Neuronal stem cell (in vitro differentiated cells): ENCODE results near the gene PLEKHA6.

Experiments used
- DNase-seq: peaks from one replicate; pipeline ENCODE4 v3.0.0-alpha.2; 2013; ENCODE audit warnings: low spot score
- H2AFZ ChIP-seq: one replicate; pipeline ENCODE4 v1.6.1; 2013; ENCODE audit warnings: mild to moderate bottlenecking, low read length, inconsistent platforms
- H2AK5ac ChIP-seq: 2 replicates; pipeline ENCODE4 v1.6.1; 2013; ENCODE audit warnings: low read depth, mild to moderate bottlenecking, inconsistent platforms, low read length, moderate library complexity, mixed read lengths
- H2BK120ac ChIP-seq: 2 replicates; pipeline ENCODE4 v1.6.1; 2013; ENCODE audit warnings: low read depth, mild to moderate bottlenecking, inconsistent platforms, low read length, moderate library complexity, mixed read lengths
- H2BK12ac ChIP-seq: one replicate; pipeline ENCODE4 v1.6.1; 2013; ENCODE audit warnings: low read length, inconsistent platforms
- H2BK15ac ChIP-seq: 2 replicates; pipeline ENCODE4 v1.6.1; 2013; ENCODE audit warnings: mild to moderate bottlenecking, low read length, inconsistent platforms, mixed read lengths
- H2BK5ac ChIP-seq: one replicate; pipeline ENCODE4 v1.6.1; 2013; ENCODE audit warnings: inconsistent platforms, mild to moderate bottlenecking, low read length, moderate library complexity
- H3K14ac ChIP-seq: one replicate; pipeline ENCODE4 v1.6.1; 2013; ENCODE audit warnings: low read length, inconsistent platforms
- H3K18ac ChIP-seq: 2 replicates; pipeline ENCODE4 v1.6.1; 2013; ENCODE audit warnings: low read length, inconsistent platforms
- H3K23ac ChIP-seq: 2 replicates; pipeline ENCODE4 v1.6.1; 2013; ENCODE audit warnings: low read depth, mild to moderate bottlenecking, mixed read lengths, low read length, inconsistent platforms; ENCODE audit not compliant: poor library complexity
- H3K27ac ChIP-seq: replicated peaks from 3 replicates; pipeline ENCODE4 v1.5.1; 2013; ENCODE audit warnings: low read length, inconsistent platforms
- H3K27me3 ChIP-seq, 3 experiments: 2 replicates each; pipeline ENCODE4 v1.6.1; 2013; ENCODE audit warnings: low read length in 3 of 3, mild to moderate bottlenecking in 2 of 3, inconsistent platforms in 1 of 3, low read depth in 1 of 3, mixed read lengths in 1 of 3, moderate library complexity in 1 of 3; ENCODE audit not compliant: control insufficient read depth in 3 of 3, insufficient read depth in 3 of 3
- H3K36me3 ChIP-seq, 2 donors: replicated peaks in 1 of 2; 2 replicates each; pipeline ENCODE4 v1.6.1; 2013; ENCODE audit warnings: low read length in 2 of 2; ENCODE audit not compliant: control insufficient read depth in 2 of 2, insufficient read depth in 2 of 2
- H3K4ac ChIP-seq: 2 replicates; pipeline ENCODE4 v1.6.1; 2013; ENCODE audit warnings: inconsistent platforms, mild to moderate bottlenecking, low read length, moderate library complexity
- H3K4me1 ChIP-seq, 2 donors: 1 replicate in 1 of 2; 2 replicates in 1 of 2; pipeline ENCODE4 v1.6.1; 2013; ENCODE audit warnings: low read length in 2 of 2, low read depth in 1 of 2; ENCODE audit not compliant: control insufficient read depth in 2 of 2, insufficient read depth in 1 of 2
- H3K4me2 ChIP-seq: one replicate; pipeline ENCODE4 v1.6.1; 2013; ENCODE audit warnings: mild to moderate bottlenecking, low read length, inconsistent platforms; ENCODE audit not compliant: insufficient read depth, poor library complexity, severe bottlenecking
- H3K4me3 ChIP-seq, 2 donors: 2 replicates each; pipeline ENCODE4 v1.5.1; 2013; ENCODE audit warnings: low read length in 2 of 2, mild to moderate bottlenecking in 2 of 2, inconsistent platforms in 1 of 2, moderate library complexity in 1 of 2
- H3K79me1 ChIP-seq: one replicate; pipeline ENCODE4 v1.6.1; 2013; ENCODE audit warnings: low read depth, mild to moderate bottlenecking, inconsistent platforms, low read length, moderate library complexity
- H3K9ac ChIP-seq: one replicate; pipeline ENCODE4 v1.6.1; 2013; ENCODE audit warnings: mild to moderate bottlenecking, low read depth, low read length, inconsistent platforms; ENCODE audit not compliant: poor library complexity
- H3K9me3 ChIP-seq, 2 donors: replicated peaks in 1 of 2; 2 replicates each; pipeline versions ENCODE3 to v1.6.1; 2013; ENCODE audit warnings: low read length in 2 of 2, mild to moderate bottlenecking in 2 of 2, inconsistent platforms in 1 of 2, low read depth in 1 of 2, mixed read lengths in 1 of 2, moderate library complexity in 1 of 2; ENCODE audit not compliant: control insufficient read depth in 2 of 2, insufficient read depth in 1 of 2
- H4K8ac ChIP-seq: one replicate; pipeline ENCODE4 v1.6.1; 2013; ENCODE audit warnings: low read depth, mild to moderate bottlenecking, inconsistent platforms, low read length, moderate library complexity
- H4K91ac ChIP-seq: one replicate; pipeline ENCODE4 v1.6.1; 2013; ENCODE audit warnings: low read length, low read depth, mild to moderate bottlenecking, inconsistent platforms; ENCODE audit not compliant: poor library complexity
- WGBS, 2 donors: extraction: QIAGEN DNeasy Blood & Tissue Kit; methylation state at CpG; one replicate each; pipeline ENCODE4 v1.1.7; 2013; ENCODE audit warnings: missing lambda C conversion rate in 2 of 2, mixed read lengths in 1 of 2; ENCODE audit not compliant: insufficient read length in 2 of 2, insufficient replicate concordance in 1 of 2; ENCODE audit errors: extremely low coverage in 2 of 2; 5-methylcytosine and 5-hydroxymethylcytosine counted together

Gene PLEKHA6

DNA sequence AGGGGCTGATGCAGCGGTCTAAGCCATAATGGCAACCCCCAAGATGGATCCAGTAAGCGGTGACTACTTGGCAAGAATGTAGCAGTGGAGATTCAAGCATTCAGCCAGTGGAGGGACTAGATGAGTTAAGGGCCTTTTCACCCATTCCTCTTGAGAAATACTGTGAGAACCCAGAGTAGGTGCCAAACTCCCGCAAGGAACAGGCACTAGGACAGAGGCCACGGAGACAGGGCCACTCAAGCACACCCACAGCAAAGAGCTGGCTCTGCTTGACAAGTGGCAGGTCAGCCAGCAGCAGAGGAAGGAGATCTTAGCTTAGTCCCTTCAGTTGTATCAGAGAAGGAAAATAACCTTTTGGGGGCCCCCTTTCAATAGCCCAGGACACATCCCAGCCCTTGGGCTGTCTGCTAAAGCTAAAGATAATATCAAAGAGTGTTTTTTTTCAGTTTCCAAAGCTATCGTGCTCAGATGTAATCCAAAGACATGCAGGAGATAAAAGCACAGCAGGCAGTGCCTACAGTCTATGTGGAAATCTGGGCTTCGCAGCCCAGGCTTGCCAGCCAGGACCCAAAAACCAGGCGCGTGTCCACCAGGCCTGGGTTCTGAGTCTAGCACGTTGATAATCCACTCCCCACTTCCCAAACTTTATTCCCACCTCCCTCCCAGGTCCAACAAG, 83.9 kb downstream of the PLEKHA6 start:
- Histone ChIP-seq H2BK120ac (no peak overlapping the region), H4K8ac (no peak overlapping the region), H3K36me3 (peaks cover 0 to 33% of the 10 kb centered on the region in 2 donors), H3K14ac (no peak overlapping the region), H3K79me1 (no peaks in the 10 kb centered on the region), H3K9me3 (no peaks in the 10 kb centered on the region), H4K91ac (no peak overlapping the region), H3K4me2 (no peak overlapping the region), H3K9ac (no peak overlapping the region), H3K4ac (no peak overlapping the region), H2BK12ac (no peak overlapping the region), H2AK5ac (no peak overlapping the region), H3K27ac (no peak overlapping the region), H2BK5ac (no peak overlapping the region), H3K27me3 (no peaks in the 10 kb centered on the region), H3K4me3 (no peak overlapping the region), H2AFZ (no peak overlapping the region), H3K18ac (no peak overlapping the region), H3K4me1 (peaks cover 12 to 13% of the 10 kb centered on the region in 2 donors), H2BK15ac (peak overlapping the region; percentile 34), H3K23ac (no peak overlapping the region)
- WGBS, 2 donors = no CpG with 5 or more reads among the region's 9 CpGs
- DNase-seq = no peak

DNA sequence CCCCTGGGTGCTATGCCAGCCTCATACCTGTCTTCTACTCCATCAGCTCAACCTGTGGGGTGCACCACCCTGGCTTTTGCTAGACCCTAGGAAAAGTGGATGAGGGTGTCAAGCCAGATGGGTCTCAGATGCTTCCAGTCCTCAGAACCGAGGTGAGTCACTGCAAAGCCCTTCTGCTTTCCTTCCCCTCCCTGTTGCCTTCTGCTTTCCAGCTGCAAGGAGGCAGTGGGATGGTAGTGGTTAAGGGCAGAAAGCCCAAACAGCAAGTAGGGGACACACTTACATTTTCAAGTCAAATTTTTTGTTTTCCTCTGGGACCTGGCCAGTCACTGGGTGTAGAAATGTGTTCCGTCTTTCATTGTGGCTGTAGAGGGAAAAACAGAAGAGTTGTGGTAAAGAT, 85.3 kb downstream of the PLEKHA6 start:
- peaks cover 6 to 13% of the 10 kb centered on the region in 2 donors for H3K4me1 ChIP-seq
- no peak overlapping the region for H3K4me3 ChIP-seq
- no peak overlapping the region for H3K23ac ChIP-seq
- no peak overlapping the region for H2BK120ac ChIP-seq
- H4K8ac ChIP-seq = no peak overlapping the region
- no peak for DNase-seq
- H3K4ac ChIP-seq = no peak overlapping the region
- no peak overlapping the region for H2BK5ac ChIP-seq
- H3K36me3 ChIP-seq = peaks cover 0 to 42% of the 10 kb centered on the region in 2 donors
- H2BK15ac ChIP-seq = no peak overlapping the region
- H2BK12ac ChIP-seq = no peak overlapping the region
- H2AFZ ChIP-seq = no peak overlapping the region
- no peaks in the 10 kb centered on the region for H3K79me1 ChIP-seq
- no peaks in the 10 kb centered on the region for H3K9me3 ChIP-seq
- no peak overlapping the region for H3K9ac ChIP-seq
- H3K27ac ChIP-seq = no peak overlapping the region
- H3K18ac ChIP-seq = no peak overlapping the region
- no peak overlapping the region for H3K4me2 ChIP-seq
- WGBS, 2 donors = no CpG with 5 or more reads among the region's 2 CpGs
- no peak overlapping the region for H2AK5ac ChIP-seq
- no peak overlapping the region for H3K14ac ChIP-seq
- no peak overlapping the region for H4K91ac ChIP-seq
- no peaks in the 10 kb centered on the region for H3K27me3 ChIP-seq

DNA sequence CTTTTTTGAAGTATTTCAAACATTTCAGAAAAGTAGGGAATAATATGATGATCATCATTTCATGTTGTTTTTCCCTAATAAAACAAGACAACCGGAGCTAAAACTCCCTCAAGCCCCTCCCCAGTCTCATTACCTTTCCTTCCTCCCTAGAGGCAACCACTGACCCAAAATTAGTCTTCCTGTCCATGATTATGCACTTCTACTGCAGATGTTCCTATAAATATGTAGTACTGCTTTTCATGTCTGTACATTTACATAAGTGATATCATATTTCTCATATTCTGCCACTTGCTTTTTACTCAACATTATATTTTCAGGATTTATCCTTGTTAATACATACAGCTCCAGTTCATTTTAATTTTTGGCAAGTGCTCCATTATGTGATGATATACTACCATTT, 87.2 kb downstream of the PLEKHA6 start:
- H3K27me3 ChIP-seq = no peaks in the 10 kb centered on the region

DNA sequence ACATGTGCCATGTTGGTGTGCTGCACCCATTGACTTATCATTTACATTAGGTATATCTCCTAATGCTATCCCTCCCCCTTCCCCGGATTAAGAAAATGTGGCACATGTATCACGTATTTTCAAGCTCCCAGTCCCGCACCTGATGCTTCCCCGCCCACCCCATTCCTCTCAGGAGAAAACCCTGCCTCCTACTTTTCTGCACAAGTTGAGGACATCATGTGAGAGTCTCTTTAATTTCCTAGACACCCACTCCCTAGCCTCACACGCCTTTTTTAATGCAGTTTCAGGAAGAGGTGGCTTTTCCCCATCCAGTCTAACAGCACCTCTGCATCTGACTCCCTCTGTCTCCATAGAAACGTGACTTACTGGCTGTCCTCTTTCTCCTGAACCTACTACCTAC, 87.8 kb downstream of the PLEKHA6 start:
- Histone ChIP-seq H3K18ac (no peak overlapping the region), H2BK5ac (no peak overlapping the region), H2BK15ac (no peak overlapping the region), H3K9ac (no peak overlapping the region), H2BK120ac (no peak overlapping the region), H3K27ac (no peak overlapping the region), H3K36me3 (peaks cover 0 to 54% of the 10 kb centered on the region in 2 donors), H3K14ac (no peak overlapping the region), H3K27me3 (no peaks in the 10 kb centered on the region), H4K91ac (no peak overlapping the region), H2AK5ac (no peak overlapping the region), H2AFZ (no peak overlapping the region), H3K9me3 (no peaks in the 10 kb centered on the region), H2BK12ac (no peak overlapping the region), H3K4me2 (no peak overlapping the region), H3K23ac (no peak overlapping the region), H3K4ac (no peak overlapping the region), H4K8ac (no peak overlapping the region), H3K79me1 (no peaks in the 10 kb centered on the region), H3K4me3 (no peak overlapping the region), H3K4me1 (peaks cover 2 to 8% of the 10 kb centered on the region in 2 donors)
- no peak for DNase-seq
- WGBS, 2 donors = no CpG with 5 or more reads among the region's 6 CpGs

More for the DNA sequence above, 87.2 kb downstream of the PLEKHA6 start:
- Histone ChIP-seq H3K4ac (no peak overlapping the region), H3K27ac (no peak overlapping the region), H4K91ac (no peak overlapping the region), H3K23ac (no peak overlapping the region), H2AFZ (no peak overlapping the region), H3K36me3 (peaks cover 0 to 48% of the 10 kb centered on the region in 2 donors), H3K18ac (no peak overlapping the region), H4K8ac (no peak overlapping the region), H3K4me2 (no peak overlapping the region), H3K9me3 (no peaks in the 10 kb centered on the region), H3K14ac (no peak overlapping the region), H2BK12ac (no peak overlapping the region), H3K79me1 (no peaks in the 10 kb centered on the region), H2BK15ac (no peak overlapping the region), H3K9ac (no peak overlapping the region), H2BK120ac (no peak overlapping the region), H2AK5ac (no peak overlapping the region), H2BK5ac (no peak overlapping the region), H3K4me3 (no peak overlapping the region), H3K4me1 (peaks cover 1 to 8% of the 10 kb centered on the region in 2 donors)
- no peak for DNase-seq
- WGBS, 2 donors = no CpG with 5 or more reads among the region's 1 CpG
